HG02973 (cell line): ENCODE measurements around the gene PRR13.

Source experiments
- ATAC-seq: cut with Tn5 transposase; IDR thresholded peaks from one replicate; pipeline ENCODE4 v1.9.1; 2021; ENCODE audit warnings: moderate library complexity; ENCODE audit not compliant: unreplicated experiment

The PRR13 gene

DNA sequence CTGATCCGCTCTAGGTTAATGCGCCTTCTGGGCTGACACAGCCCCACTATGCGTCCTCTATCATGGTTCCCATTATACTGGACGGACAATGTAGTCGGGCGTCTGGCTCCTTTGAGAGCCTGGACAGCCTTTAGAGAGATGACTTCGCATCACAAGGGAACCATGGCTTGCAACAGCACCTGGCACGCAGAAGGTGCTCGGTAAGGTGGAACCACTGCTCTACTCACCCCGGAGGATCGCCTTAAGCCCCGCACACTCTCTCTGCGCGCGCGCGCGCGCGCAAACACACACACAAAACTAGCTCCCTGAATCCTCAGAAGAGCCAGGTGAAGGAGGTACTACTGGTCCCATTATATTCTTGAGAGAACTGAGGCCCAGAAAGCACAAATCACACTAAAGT lies 50.7 kb downstream of the PRR13 start:
- ATAC-seq = no peak

DNA sequence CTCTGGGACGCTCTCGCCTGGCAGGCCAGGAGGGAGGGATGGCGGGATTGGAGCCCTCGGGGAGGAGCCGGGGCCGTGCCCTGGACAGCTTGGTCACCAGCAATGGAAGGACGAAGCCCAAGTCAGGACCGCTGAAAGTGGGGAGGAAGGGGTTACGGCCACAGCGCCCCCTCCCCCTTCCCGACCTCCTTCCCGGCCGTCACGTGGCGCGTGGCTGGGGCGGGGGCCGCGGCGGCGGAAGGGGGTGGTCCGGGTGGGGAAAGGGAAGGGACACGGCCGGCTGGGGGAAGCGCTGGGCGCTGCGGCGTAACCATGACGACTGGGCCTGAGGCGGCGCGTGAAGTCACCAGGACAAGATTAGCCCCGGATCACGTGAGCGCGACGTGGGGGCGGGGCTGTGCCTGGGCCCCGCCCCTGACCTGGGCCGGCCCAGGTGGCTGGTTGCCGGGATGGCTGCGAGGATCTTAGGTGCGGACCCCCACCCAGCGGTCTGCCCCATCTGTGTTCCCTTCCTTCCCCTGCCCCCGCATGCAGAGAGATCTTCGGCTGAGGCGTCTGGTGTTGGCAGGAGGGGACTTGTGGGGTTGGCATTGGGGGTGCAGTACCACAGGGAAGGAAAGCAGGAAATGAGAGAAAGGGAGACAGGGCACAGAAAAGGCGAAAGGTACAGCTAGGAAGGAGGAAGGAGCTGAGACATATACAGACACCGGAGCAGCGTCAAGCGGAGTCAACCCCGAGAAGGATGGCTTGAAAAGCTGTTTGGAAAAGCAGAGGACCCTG lies 51.5 kb downstream of the PRR13 start:
- peak; percentile 93 for ATAC-seq

DNA sequence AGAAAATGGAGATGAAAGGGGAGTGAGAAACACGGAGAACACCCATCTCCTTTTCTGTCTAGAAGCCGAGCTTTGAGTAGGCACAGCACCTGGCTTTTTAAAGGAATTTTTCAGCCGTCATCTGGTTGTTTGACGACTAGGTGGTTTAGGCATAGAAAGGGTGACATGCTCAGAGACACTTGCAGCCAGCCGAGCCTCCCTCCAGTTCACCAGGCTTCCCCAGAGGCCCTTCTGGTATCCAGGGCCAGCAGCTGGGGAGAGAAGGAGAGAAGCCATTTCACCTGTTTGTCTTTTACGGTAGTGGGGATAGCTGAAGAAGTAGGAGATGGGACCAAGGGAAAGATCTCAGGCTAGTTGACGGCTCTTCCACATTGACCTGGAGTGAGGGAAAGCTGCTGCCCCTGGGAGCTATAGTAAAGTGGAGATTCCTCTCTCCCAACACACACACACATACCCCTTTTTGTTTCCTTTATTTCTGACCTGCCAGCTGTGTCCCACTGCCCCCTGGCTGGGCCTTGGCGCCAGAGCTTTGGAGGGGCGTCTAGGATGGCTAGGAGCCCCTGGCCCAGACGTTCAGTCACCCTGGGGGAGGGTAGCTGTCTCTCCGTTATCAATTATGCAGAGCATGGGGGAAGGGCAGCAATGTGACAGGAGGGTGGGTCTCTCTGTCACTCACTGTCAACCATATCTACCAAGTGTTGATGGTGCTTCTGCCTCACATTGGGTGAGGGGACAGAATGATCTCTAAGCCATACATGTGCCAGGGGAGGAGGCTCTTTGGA lies 52.3 kb downstream of the PRR13 start:
- ATAC-seq = no peak
